Vagina (tissue), 2 donors: ENCODE data around the gene NLGN3.

Experiments used
- CTCF ChIP-seq, 3 experiments: fragments of 450-650 bp in 2 of 3; fragments of 200-600 bp in 1 of 3; sonication (generic) in 1 of 3; IDR thresholded peaks; one replicate each; pipeline ENCODE4 v1.5.1; 2017 to 2019; ENCODE audit warnings: antibody characterized with exemption in 3 of 3, mild to moderate bottlenecking in 2 of 3, moderate library complexity in 2 of 3
- POLR2A ChIP-seq, 2 donors: fragments of 450-650 bp; IDR thresholded peaks; one replicate each; pipeline ENCODE4 v1.6.1; 2017; ENCODE audit warnings: antibody characterized with exemption in 2 of 2, mild to moderate bottlenecking in 2 of 2, moderate library complexity in 2 of 2
- POLR2AphosphoS5 ChIP-seq, 2 donors: sonication (generic); formaldehyde crosslinking; IDR thresholded peaks; one replicate each; pipeline ENCODE4 v1.9.0; 2017; ENCODE audit warnings: antibody characterized with exemption in 2 of 2, mild to moderate bottlenecking in 2 of 2, low read depth in 1 of 2; ENCODE audit not compliant: insufficient read depth in 1 of 2

DNA sequence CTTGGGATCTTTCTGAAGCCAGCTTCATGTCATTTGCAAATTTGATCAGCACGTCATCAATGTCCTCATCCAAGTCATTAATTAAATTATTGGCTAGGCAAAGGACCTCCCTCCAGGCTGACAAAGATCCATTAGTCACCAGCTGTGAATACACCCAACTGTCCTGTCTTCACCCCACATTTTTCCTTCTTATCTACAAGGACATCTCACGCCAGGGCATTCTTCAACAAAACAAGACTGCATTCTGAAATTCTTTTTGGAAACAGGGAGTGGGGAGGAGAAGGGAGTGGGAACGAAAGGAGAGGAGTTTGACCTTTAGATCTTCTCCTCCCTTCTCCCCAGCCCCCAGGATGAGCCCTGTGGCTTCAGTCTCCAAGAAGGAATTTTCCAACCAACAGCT is 32.7 kb downstream of the NLGN3 start:
- TF ChIP-seq CTCF (IDR thresholded peaks at IDR 0.05), result no peak
- no peak for TF ChIP-seq POLR2A (IDR thresholded peaks at IDR 0.05)
- no peak for TF ChIP-seq POLR2AphosphoS5 (IDR thresholded peaks at IDR 0.05; ENCODE audit: insufficient read depth in 1 of 2, low read depth in 1 of 2)
